ENCODE measurements around the gene KCNIP4.

GRCh38 chr4:21986307-21986706 is 37.7 kb upstream of the KCNIP4 start:
- TF ChIP-seq POLR2A (IDR thresholded peaks at IDR 0.05) = no peak
- TF ChIP-seq CTCF (IDR thresholded peaks at IDR 0.05) = no peak
